Skeletal muscle satellite cell (primary cell): ENCODE measurements around the gene ITPRID1.

Source experiments
- H3K27me3 ChIP-seq: 2 replicates; pipeline ENCODE4 v1.7.0; 2013; ENCODE audit warnings: low read length; ENCODE audit not compliant: control insufficient read depth, insufficient read depth
- H3K36me3 ChIP-seq: 2 replicates; pipeline ENCODE4 v1.7.0; 2013; ENCODE audit warnings: mild to moderate bottlenecking, control low read depth, low read length; ENCODE audit not compliant: insufficient read depth
- H3K4me1 ChIP-seq: 2 replicates; pipeline ENCODE4 v1.7.0; 2013; ENCODE audit warnings: low read length; ENCODE audit not compliant: control insufficient read depth, insufficient read depth
- H3K4me2 ChIP-seq: 2 replicates; pipeline ENCODE4 v1.7.0; 2013; ENCODE audit warnings: mild to moderate bottlenecking, low read length
- H3K4me3 ChIP-seq: 2 replicates; pipeline ENCODE4 v1.7.0; 2013; ENCODE audit warnings: low read length
- H3K9ac ChIP-seq: 2 replicates; pipeline ENCODE4 v1.7.0; 2013; ENCODE audit warnings: mild to moderate bottlenecking, low read depth, low read length, moderate library complexity
- H3K9me3 ChIP-seq: replicated peaks from 2 replicates; pipeline ENCODE4 v1.7.0; 2013; ENCODE audit warnings: mild to moderate bottlenecking, control low read depth, low read length

The ITPRID1 gene

DNA sequence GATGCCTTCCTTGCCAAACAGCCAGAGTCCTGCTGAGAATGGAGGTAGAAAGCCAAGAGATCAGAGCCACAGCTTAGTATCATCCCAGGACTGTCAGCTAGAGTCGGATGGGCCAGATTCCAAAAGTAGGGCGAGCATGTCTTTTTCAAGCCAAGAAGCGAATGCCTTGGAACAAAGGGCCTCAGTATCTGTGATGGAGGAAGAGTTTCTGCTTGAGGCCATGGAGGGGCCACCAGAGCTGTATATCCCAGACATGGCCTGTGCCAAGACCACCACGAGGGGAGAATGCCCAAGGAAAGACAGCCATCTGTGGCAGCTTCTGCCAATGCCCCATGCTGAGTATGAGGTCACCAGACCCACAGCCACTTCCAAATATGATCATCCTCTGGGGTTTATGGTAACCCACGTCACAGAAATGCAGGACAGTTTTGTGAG is 128.8 kb downstream of the ITPRID1 start:
- H3K27me3 ChIP-seq = peaks cover 11% of the 10 kb centered on the region
- H3K36me3 ChIP-seq = no peaks in the 10 kb centered on the region
- no peaks in the 10 kb centered on the region for H3K9me3 ChIP-seq
- no peak overlapping the region for H3K4me3 ChIP-seq
- H3K4me1 ChIP-seq = no peaks in the 10 kb centered on the region
- H3K9ac ChIP-seq = no peak overlapping the region
- H3K4me2 ChIP-seq = no peak overlapping the region

DNA sequence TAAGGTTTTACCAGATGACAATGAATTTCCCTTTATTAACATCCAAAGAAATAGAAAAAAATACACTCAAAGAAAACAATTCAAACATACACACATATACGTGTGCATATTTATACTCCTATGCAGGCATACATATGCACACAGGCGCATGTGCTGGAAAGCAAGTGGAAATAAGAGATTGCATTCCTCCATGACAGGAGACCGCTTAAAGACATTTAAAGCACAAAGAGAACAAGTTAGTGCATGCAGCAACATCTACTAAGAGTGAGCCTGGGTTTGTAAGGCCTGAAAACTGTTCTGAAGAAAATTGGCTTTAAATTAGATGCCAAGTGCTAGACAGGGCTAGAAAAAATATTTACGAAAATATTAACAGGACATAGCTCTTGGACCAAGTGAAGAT is 133.1 kb downstream of the ITPRID1 start:
- Histone ChIP-seq H3K9me3 (no peaks in the 10 kb centered on the region), H3K4me1 (no peaks in the 10 kb centered on the region), H3K4me2 (no peak overlapping the region), H3K9ac (no peak overlapping the region), H3K27me3 (peaks cover 11% of the 10 kb centered on the region), H3K36me3 (no peaks in the 10 kb centered on the region), H3K4me3 (no peak overlapping the region)

DNA sequence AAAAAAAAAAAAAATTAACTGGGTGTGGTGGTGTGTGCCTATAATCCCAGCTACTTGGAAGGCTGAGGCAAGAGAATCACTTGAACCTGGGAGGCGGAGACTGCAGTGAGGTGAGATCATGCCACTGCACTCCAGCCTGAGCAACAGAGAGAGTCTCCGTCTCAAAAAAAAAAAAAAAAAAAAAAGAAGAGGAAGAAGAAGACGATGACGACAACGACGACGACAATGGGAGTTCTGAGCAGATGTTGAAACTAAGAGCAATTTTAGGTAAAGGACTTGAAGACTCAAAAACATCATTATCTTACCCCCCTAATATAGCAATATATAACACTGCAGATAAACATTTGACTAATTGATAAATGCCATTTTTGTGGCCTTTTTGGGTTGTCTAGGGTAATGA is 133.6 kb downstream of the ITPRID1 start:
- Histone ChIP-seq H3K36me3 (no peaks in the 10 kb centered on the region), H3K4me3 (no peak overlapping the region), H3K9ac (no peak overlapping the region), H3K4me1 (no peaks in the 10 kb centered on the region), H3K4me2 (no peak overlapping the region), H3K27me3 (peaks cover 11% of the 10 kb centered on the region), H3K9me3 (no peaks in the 10 kb centered on the region)

DNA sequence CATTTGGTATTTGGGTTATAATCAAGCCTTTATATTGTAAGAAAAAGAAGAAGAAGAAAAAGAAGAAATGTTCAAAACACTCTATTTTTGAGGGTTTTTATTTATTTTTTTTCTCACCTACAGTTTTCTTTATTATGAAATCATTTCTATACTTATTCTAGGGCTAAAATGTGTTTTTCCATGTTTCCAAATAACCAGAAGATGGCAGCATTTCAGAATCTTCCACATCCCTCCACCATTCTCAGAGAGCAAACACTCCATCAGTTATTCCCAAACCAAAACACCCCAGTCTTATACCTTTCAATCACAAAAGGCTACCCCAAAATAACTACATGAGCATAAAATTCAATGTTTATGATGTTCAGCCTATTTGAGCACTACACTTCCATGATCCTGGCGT is 134.4 kb downstream of the ITPRID1 start:
- no peak overlapping the region for H3K9ac ChIP-seq
- H3K4me2 ChIP-seq = no peak overlapping the region
- no peaks in the 10 kb centered on the region for H3K36me3 ChIP-seq

DNA sequence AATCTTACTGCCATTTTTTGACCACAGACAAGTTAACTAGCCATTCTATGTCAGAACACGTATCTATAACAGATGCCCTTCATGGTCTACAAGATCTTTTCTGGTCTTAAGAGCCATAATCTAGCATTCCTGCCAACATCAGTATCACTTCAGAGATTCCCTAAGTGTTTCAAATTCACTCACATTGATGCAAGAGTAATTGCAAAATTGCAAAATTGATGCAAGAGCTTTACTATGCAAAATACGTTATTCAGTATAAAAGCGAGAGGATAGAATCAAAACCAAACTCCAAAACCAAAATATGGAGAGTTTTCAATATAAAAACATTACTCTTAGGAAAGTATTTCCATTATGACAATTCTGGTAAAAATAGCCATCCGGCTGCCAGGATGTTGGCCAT is 135.0 kb downstream of the ITPRID1 start:
- Histone ChIP-seq H3K27me3 (peaks cover 11% of the 10 kb centered on the region), H3K4me1 (no peaks in the 10 kb centered on the region), H3K36me3 (no peaks in the 10 kb centered on the region), H3K9me3 (no peaks in the 10 kb centered on the region), H3K4me3 (no peak overlapping the region), H3K9ac (no peak overlapping the region), H3K4me2 (no peak overlapping the region)

More for the DNA sequence above, 134.4 kb downstream of the ITPRID1 start:
- no peak overlapping the region for H3K4me3 ChIP-seq
- no peaks in the 10 kb centered on the region for H3K9me3 ChIP-seq
- peaks cover 11% of the 10 kb centered on the region for H3K27me3 ChIP-seq
- H3K4me1 ChIP-seq = no peaks in the 10 kb centered on the region

DNA sequence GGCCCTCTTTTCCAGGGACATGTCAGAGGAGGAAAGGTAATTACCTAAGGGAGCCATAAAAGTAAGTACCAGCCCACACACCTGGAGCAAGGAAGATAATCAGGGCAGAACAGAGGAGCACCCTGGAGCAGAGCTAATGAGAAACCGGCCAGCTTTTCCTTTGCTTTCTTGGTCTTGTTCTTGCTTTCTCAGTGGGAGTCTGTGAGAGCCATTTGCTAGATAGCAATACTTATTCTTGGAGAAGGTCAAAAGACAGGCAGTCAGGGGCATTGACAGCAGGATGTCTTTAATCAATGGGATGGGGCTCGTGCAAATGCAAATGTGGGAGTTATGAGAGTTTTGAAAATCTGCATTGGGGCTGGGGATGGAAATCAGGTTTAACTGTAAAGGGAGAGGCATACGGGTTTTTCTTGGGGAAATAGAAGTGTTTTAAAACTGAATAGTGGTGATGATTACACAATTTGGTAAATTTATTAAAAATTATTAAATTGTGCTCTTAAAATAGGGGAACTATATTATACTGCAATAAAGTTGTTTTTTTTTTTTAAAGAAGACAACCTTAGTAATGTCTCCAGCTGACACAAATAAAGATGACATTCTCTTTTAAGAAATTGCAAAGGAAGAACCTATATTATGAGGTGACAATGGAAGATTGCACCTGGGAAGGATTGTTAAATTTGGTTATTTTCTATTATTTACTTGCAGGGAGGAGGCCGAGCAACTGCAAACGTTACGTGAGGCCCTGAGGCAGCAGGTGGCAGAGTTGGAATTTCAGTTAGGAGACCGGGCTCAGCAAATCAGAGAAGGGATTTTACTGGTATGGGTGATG is 137.6 kb downstream of the ITPRID1 start:
- Histone ChIP-seq H3K36me3 (no peaks in the 10 kb centered on the region), H3K4me2 (no peak overlapping the region), H3K4me1 (no peaks in the 10 kb centered on the region), H3K9me3 (no peaks in the 10 kb centered on the region), H3K4me3 (no peak overlapping the region), H3K27me3 (peaks cover 1% of the 10 kb centered on the region), H3K9ac (no peak overlapping the region)

DNA sequence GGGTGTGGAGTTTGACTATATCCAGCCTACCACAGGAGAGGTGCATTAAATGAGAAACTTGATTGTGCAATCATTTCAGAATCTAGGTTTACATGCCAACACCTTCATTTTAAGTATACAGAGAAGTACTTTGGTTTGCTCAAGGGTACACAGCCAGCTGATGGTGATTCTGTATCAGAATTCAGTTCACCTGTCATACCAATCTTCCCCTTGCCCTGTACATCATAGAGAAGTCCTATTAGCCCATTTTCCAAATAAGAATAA is 138.1 kb downstream of the ITPRID1 start:
- Histone ChIP-seq H3K4me3 (no peak overlapping the region), H3K4me2 (no peak overlapping the region), H3K9ac (no peak overlapping the region), H3K36me3 (no peaks in the 10 kb centered on the region), H3K9me3 (no peaks in the 10 kb centered on the region), H3K27me3 (no peaks in the 10 kb centered on the region), H3K4me1 (no peaks in the 10 kb centered on the region)

DNA sequence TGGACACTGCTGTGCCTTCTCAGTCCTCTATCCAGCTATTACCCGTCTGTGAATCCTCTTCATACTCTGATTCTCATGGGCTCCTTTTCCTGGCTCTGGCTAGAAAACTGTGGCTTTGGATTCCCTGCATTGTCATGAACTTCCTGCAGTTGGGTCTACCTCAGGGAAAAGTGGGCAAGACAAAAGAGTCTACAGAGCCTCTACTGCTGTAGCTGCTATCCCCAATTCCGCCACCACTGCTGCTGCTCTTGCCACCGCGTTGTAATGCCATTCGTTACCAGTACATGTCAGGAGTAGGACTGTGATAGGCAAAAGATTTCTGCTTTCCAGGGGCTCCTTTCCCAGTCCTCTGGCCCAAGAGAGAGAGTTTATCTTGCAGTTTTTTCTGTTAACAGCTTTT is 149.2 kb downstream of the ITPRID1 start:
- Histone ChIP-seq H3K4me2 (no peak overlapping the region), H3K4me1 (no peaks in the 10 kb centered on the region), H3K4me3 (no peak overlapping the region), H3K27me3 (no peaks in the 10 kb centered on the region), H3K36me3 (no peaks in the 10 kb centered on the region), H3K9me3 (no peaks in the 10 kb centered on the region), H3K9ac (no peak overlapping the region)

DNA sequence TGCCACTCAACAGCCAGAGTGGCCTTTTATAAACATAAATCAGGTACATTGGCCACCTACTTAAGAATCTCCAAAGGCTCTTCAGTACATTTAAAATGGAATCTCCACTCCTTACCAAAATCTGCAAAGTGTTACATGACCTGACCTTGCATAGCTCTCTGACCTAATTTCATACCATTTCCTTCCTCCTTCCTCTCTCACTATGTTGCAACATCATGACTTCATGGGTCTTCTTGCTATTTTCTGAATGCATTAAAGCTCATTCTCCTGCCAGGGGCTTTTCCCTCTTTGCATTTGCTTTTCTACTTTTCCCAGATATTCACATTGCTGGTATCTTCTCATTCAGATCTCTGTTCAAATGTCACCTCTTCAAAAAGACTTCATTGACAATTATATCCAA is 151.0 kb downstream of the ITPRID1 start:
- Histone ChIP-seq H3K36me3 (no peaks in the 10 kb centered on the region), H3K4me3 (no peak overlapping the region), H3K9me3 (no peaks in the 10 kb centered on the region), H3K4me1 (no peaks in the 10 kb centered on the region), H3K27me3 (no peaks in the 10 kb centered on the region), H3K9ac (no peak overlapping the region), H3K4me2 (no peak overlapping the region)

DNA sequence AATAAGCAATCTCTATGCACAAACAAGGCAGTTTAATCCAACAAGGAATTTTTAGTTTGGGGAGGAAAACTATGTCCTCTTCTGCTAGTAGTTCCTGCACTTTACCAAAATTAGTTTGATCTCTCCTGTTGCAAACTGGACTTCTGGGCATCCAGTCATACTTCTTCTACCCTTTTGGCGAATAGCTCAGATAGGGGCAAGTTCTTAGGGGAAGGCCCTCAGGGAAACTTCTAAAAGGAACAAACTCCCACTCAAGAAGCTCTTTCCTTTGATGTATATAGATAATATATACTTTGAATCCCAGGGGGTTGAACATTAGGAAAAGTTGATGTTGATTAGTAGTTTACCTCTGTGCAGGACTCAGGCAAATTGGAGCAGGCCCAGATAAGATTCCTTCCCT is 151.7 kb downstream of the ITPRID1 start:
- Histone ChIP-seq H3K4me3 (no peak overlapping the region), H3K9me3 (no peaks in the 10 kb centered on the region), H3K4me1 (no peaks in the 10 kb centered on the region), H3K9ac (no peak overlapping the region), H3K4me2 (no peak overlapping the region), H3K27me3 (no peaks in the 10 kb centered on the region), H3K36me3 (no peaks in the 10 kb centered on the region)

DNA sequence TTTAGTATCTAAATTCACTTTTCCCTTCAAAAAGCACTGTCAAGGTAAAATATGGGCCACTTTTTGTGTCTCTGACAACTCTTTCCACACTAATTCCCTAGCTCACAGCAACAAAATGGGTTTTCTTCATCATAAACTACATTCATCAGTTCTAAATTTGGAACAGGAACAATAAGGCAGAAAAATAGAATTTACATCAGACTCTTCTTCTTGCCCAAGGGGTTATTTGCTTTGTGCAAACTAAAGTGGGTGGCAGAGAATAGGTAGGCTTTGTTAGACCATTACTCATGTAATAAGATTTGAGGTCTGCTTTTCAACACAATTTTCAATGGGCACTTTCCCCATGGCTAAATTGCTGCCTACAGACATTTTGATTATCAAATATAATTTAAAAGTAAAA is 155.6 kb downstream of the ITPRID1 start:
- no peaks in the 10 kb centered on the region for H3K9me3 ChIP-seq
- H3K4me2 ChIP-seq = no peak overlapping the region
- H3K9ac ChIP-seq = no peak overlapping the region
- no peaks in the 10 kb centered on the region for H3K27me3 ChIP-seq
- no peaks in the 10 kb centered on the region for H3K4me1 ChIP-seq
- no peak overlapping the region for H3K4me3 ChIP-seq
- H3K36me3 ChIP-seq = no peaks in the 10 kb centered on the region

DNA sequence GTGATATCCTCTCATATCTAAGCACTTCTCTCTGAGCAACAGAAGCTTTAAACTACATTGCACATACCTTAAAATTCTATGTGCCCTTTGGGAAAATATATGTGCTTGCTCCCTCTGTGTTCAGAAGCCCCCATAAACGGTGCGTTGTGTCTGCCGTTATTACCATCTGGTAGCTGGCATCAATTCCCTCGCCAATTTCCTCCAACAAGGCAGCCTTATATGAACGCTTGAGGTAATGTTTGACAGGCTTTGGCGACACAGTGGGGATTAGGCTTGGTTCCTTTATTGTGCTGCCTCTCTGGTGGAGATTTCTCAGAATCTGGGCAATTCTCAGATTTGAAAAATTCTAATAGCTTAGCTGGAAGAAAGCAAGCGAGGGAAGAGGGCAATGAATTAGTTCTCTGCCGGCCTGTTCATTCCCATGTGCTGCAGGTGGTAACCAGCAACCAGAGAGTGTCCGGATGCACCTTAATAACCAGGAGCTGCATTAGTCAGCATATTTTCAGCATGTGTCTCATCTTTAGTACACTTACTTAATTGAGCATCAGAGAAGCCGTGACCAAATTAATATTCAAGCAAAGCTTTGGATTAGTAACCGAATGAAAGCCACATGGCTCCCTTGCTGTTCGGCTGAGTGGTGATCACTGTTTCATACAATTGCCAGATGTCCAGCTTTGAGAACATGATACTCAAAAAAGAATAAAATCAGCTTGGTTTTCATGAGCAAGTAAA is 165.8 kb downstream of the ITPRID1 start:
- no peaks in the 10 kb centered on the region for H3K4me1 ChIP-seq
- no peak overlapping the region for H3K4me2 ChIP-seq
- no peaks in the 10 kb centered on the region for H3K9me3 ChIP-seq

More for the DNA sequence above, 165.8 kb downstream of the ITPRID1 start:
- Histone ChIP-seq H3K9ac (no peak overlapping the region), H3K27me3 (no peaks in the 10 kb centered on the region), H3K36me3 (no peaks in the 10 kb centered on the region), H3K4me3 (no peak overlapping the region)
